Measurements from ENCODE around the gene SLCO3A1. TPM values are rescaled to one million over a fixed set of nuclear protein-coding genes. Genes with fewer than 3 reads are reported as not detected.

The SLCO3A1 gene
- total RNA-seq, 1 experiment from 2014 or later, result not detected

DNA sequence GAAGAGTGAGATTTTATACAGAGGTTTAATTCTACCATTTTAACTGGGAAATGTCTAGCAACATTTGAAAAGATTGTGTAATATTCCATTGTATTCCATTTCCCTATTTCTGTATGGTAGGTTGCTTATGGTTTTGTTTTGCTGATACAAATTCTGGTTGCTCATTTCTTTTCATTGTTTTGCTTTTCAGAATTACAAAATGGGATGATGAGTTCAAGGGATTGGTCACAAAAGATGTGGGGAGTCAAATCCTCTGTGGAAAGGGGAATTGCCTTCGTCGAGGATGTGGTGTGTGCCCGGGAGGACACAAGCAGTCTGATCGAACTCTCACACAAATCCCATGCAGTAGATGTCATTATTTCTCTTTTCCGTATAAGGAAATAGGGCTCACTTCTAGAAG lies 18.3 kb downstream of the SLCO3A1 start:
- Histone ChIP-seq H3K4me1 (no peaks in the 10 kb centered on the region), H3K9me3 (no peaks in the 10 kb centered on the region), H3K4me3 (ENCODE audit: low read depth, low read length) (no peak overlapping the region), H3K36me3 (ENCODE audit: control insufficient read depth, insufficient read depth, low read length) (no peaks in the 10 kb centered on the region), H3K27me3 (replicated peaks; ENCODE audit: control insufficient read depth, insufficient read depth, low read length) (no peaks in the 10 kb centered on the region)
- H3K27ac Mint-ChIP-seq (ENCODE audit: unreplicated experiment), result no peak overlapping the region
- TF ChIP-seq, protein P1, sequence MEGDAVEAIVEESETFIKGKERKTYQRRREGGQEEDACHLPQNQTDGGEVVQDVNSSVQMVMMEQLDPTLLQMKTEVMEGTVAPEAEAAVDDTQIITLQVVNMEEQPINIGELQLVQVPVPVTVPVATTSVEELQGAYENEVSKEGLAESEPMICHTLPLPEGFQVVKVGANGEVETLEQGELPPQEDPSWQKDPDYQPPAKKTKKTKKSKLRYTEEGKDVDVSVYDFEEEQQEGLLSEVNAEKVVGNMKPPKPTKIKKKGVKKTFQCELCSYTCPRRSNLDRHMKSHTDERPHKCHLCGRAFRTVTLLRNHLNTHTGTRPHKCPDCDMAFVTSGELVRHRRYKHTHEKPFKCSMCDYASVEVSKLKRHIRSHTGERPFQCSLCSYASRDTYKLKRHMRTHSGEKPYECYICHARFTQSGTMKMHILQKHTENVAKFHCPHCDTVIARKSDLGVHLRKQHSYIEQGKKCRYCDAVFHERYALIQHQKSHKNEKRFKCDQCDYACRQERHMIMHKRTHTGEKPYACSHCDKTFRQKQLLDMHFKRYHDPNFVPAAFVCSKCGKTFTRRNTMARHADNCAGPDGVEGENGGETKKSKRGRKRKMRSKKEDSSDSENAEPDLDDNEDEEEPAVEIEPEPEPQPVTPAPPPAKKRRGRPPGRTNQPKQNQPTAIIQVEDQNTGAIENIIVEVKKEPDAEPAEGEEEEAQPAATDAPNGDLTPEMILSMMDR (IDR thresholded peaks at IDR 0.05; ENCODE audit: insufficient read depth in 1 of 2, low read depth in 1 of 2, low read length in 1 of 2, severe bottlenecking in 1 of 2, unreplicated experiment in 1 of 2), result no peak
- DNase-seq, result no peak
- ChIA-PET POLR2A (no interaction called here), CTCF (no interaction called here)
- no peaks in the 10 kb centered on the region for H3K9me3 Mint-ChIP-seq (ENCODE audit: unreplicated experiment)
- peaks cover under 1% of the 10 kb centered on the region for H3K27me3 Mint-ChIP-seq (ENCODE audit: insufficient read depth, unreplicated experiment)
- H3K36me3 Mint-ChIP-seq (ENCODE audit: insufficient read depth, unreplicated experiment), result no peaks in the 10 kb centered on the region
- no TSS peak for BruUV-seq (replicated peaks)
- intact Hi-C loops (cut with micrococcal nuclease; ENCODE audit: unreplicated experiment), result no loop called here
- H3K4me1 Mint-ChIP-seq (ENCODE audit: low read depth, unreplicated experiment), result no peaks in the 10 kb centered on the region
- no peak overlapping the region for H3K4me3 Mint-ChIP-seq (ENCODE audit: unreplicated experiment)

DNA sequence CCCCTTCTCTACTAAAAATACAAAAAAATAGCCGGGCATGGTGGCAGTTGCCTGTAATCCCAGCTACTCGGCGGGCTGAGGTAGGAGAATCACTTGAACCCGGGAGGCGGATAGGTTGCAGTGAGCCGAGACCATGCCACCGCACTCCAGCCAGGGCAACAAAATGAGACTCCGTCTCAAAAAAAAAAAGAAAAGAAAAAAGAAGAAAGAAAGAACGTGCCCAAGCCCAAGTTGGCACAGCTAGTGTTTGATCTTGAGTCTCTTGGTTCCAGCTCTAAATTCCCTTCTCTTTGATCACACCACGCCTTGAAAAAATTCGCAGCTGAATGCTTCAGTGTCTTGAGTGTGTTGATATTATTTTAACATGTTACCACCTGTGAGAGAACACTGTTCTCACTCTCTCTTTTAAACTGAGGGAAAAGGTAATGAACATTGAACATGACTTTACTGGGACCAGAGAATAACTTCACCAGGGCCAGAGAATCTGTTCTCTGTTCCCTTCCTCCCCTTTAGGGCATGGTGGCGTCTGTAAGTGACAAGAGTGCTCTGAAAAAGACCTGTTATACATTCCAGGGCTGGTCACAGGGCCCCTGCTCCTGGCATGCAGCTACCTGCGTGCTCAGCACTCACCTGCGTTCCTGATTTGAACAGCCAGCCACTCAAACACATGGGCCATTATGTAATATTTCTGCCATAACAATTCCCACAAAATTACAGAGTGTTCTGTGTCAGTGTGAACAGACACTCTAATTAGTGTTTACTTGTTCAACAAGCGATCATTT lies 19.0 kb downstream of the SLCO3A1 start:
- no peaks in the 10 kb centered on the region for H3K27me3 ChIP-seq (replicated peaks; ENCODE audit: control insufficient read depth, insufficient read depth, low read length)
- no peaks in the 10 kb centered on the region for H3K36me3 ChIP-seq (ENCODE audit: control insufficient read depth, insufficient read depth, low read length)
- Mint-ChIP-seq H3K4me3 (ENCODE audit: unreplicated experiment) (no peak overlapping the region), H3K36me3 (ENCODE audit: insufficient read depth, unreplicated experiment) (no peaks in the 10 kb centered on the region), H3K9me3 (ENCODE audit: unreplicated experiment) (no peaks in the 10 kb centered on the region), H3K27ac (ENCODE audit: unreplicated experiment) (no peak overlapping the region), H3K27me3 (ENCODE audit: insufficient read depth, unreplicated experiment) (no peaks in the 10 kb centered on the region), H3K4me1 (ENCODE audit: low read depth, unreplicated experiment) (no peaks in the 10 kb centered on the region)
- no peak overlapping the region for H3K4me3 ChIP-seq (ENCODE audit: low read depth, low read length)
- CTCF ChIA-PET, result no interaction called here
- TF ChIP-seq, protein P1 (IDR thresholded peaks at IDR 0.05; ENCODE audit: insufficient read depth in 1 of 2, low read depth in 1 of 2, low read length in 1 of 2, severe bottlenecking in 1 of 2, unreplicated experiment in 1 of 2), result no peak
- POLR2A ChIA-PET, result no interaction called here
- no peak for DNase-seq
- no peaks in the 10 kb centered on the region for H3K9me3 ChIP-seq
- no TSS peak for BruUV-seq (replicated peaks)
- intact Hi-C loops (cut with micrococcal nuclease; ENCODE audit: unreplicated experiment), result no loop called here
- H3K4me1 ChIP-seq, result no peaks in the 10 kb centered on the region

DNA sequence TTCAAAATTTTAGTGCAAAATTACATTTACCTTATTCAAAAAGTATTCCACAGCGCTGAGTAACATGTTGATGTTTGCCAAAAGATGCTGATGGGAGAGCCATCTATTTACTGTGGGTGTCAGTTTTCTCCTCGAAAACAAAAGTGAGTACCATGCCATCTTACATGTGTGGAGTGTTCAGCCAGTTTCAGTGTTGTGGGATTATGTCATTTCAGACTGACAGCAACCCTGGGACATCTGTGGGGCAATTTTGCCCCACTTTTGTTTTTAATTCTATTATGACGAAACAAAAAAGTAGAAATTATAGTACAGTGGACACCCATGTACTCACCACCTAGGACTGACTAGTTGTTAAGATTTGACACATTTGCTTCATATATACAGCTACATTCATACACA lies 19.6 kb downstream of the SLCO3A1 start:
- Histone ChIP-seq H3K9me3 (no peaks in the 10 kb centered on the region), H3K4me3 (ENCODE audit: low read depth, low read length) (no peak overlapping the region), H3K36me3 (ENCODE audit: control insufficient read depth, insufficient read depth, low read length) (no peaks in the 10 kb centered on the region), H3K27me3 (replicated peaks; ENCODE audit: control insufficient read depth, insufficient read depth, low read length) (no peaks in the 10 kb centered on the region), H3K4me1 (no peaks in the 10 kb centered on the region)
- ChIA-PET POLR2A (no interaction called here), CTCF (no interaction called here)
- Mint-ChIP-seq H3K27me3 (ENCODE audit: insufficient read depth, unreplicated experiment) (no peaks in the 10 kb centered on the region), H3K36me3 (ENCODE audit: insufficient read depth, unreplicated experiment) (no peaks in the 10 kb centered on the region), H3K4me1 (ENCODE audit: low read depth, unreplicated experiment) (no peaks in the 10 kb centered on the region), H3K4me3 (ENCODE audit: unreplicated experiment) (no peak overlapping the region), H3K27ac (ENCODE audit: unreplicated experiment) (no peak overlapping the region), H3K9me3 (ENCODE audit: unreplicated experiment) (no peaks in the 10 kb centered on the region)
- no peak for DNase-seq
- TF ChIP-seq, protein P1 (IDR thresholded peaks at IDR 0.05; ENCODE audit: insufficient read depth in 1 of 2, low read depth in 1 of 2, low read length in 1 of 2, severe bottlenecking in 1 of 2, unreplicated experiment in 1 of 2), result no peak
- BruUV-seq (replicated peaks), result no TSS peak
- intact Hi-C loops (cut with micrococcal nuclease; ENCODE audit: unreplicated experiment), result no loop called here

All from Caco-2 (cell line).